Suppressor macrophage (primary cell): Measurements from ENCODE around the gene ARHGEF18.
A peak's percentile ranks its signal among the peaks of the same experiment; 100 is the strongest.
"Not testable (repeated sequence)": the region's sequence is repeated elsewhere in the genome, so short reads cannot be mapped to it uniquely, and the experiment has no call there.

Experiments
- DNase-seq, 4 experiments: peaks; one replicate each; pipeline ENCODE4 v3.0.0-alpha.2; 2020 to 2022
- total RNA-seq, 17 experiments: gene quantifications; one replicate each; lab custom pipeline; 2026; ENCODE audit warnings: mixed read lengths in 6 of 17, inconsistent platforms in 3 of 17; lab: John Stamatoyannopoulos, UW

ARHGEF18 gene
- 33.8 to 108 (median 67.4) reads per million in 17 experiments for total RNA-seq

GRCh38 chr19:7348587-7349230, at the start of gene ARHGEF18:
Gene ARHGEF18 (plus strand): TSS chr19:7348937. CDS start chr19:7362891, 13,954 bp downstream.
- peak; percentile 84 to 91 (median 91) for DNase-seq

- no peak for DNase-seq
Measured at GRCh38 chr19:7301525-7301924, 47.2 kb upstream of the ARHGEF18 start.

GRCh38 chr19:7303470-7303869, 45.3 kb upstream of the ARHGEF18 start:
- DNase-seq = peak in 1 of 4 experiments; percentile 21

- no peak for DNase-seq
Measured at GRCh38 chr19:7304200-7304599, 44.5 kb upstream of the ARHGEF18 start.

- no peak for DNase-seq
Measured at GRCh38 chr19:7307590-7308218, 41.0 kb upstream of the ARHGEF18 start.

- DNase-seq = not testable (repeated sequence)
Measured at GRCh38 chr19:7308327-7308726, 40.4 kb upstream of the ARHGEF18 start.

- DNase-seq = no peak
Measured at GRCh38 chr19:7311911-7312310, 36.8 kb upstream of the ARHGEF18 start.

- no peak for DNase-seq
Measured at GRCh38 chr19:7312816-7313215, 35.9 kb upstream of the ARHGEF18 start.

GRCh38 chr19:7318176-7318575, 30.6 kb upstream of the ARHGEF18 start:
- DNase-seq = no peak

GRCh38 chr19:7326105-7326877, 22.4 kb upstream of the ARHGEF18 start:
- DNase-seq = peak; percentile 22 to 57 (median 33)

GRCh38 chr19:7327802-7328201, 20.9 kb upstream of the ARHGEF18 start:
- no peak for DNase-seq

- no peak for DNase-seq
Measured at GRCh38 chr19:7328647-7329046, 20.1 kb upstream of the ARHGEF18 start.

GRCh38 chr19:7331446-7331845, 17.3 kb upstream of the ARHGEF18 start:
- no peak for DNase-seq

- peak in 3 of 4 experiments; percentile 29 to 53 (median 42) for DNase-seq
Measured at GRCh38 chr19:7333198-7334118, 15.3 kb upstream of the ARHGEF18 start.

- DNase-seq = no peak
Measured at GRCh38 chr19:7336321-7336973, 12.3 kb upstream of the ARHGEF18 start.

- DNase-seq = peak; percentile 57 to 73 (median 66)
Measured at GRCh38 chr19:7337380-7338194, 11.2 kb upstream of the ARHGEF18 start.

- peak; percentile 81 to 93 (median 87) for DNase-seq
Measured at GRCh38 chr19:7340959-7341837, 7.5 kb upstream of the ARHGEF18 start.

- DNase-seq = no peak
Measured at GRCh38 chr19:7342143-7342542, 6.6 kb upstream of the ARHGEF18 start.

- no peak for DNase-seq
Measured at GRCh38 chr19:7346488-7346971, 2.2 kb upstream of the ARHGEF18 start.

GRCh38 chr19:7346997-7347396, 1.7 kb upstream of the ARHGEF18 start:
- DNase-seq = not testable (repeated sequence)
